Ovary (tissue), 9 donors: ENCODE results near the gene NFE2L2. TPM values are rescaled to one million over a fixed set of nuclear protein-coding genes. Genes with fewer than 3 reads are reported as not detected.

Experiments used
- DNase-seq, 5 donors: peaks; one replicate each; pipeline ENCODE4 v3.0.0-alpha.2; 2019 to 2020
- H3K27ac ChIP-seq, 2 donors: fragments of 200-600 bp; one replicate each; pipeline versions ENCODE4 v1.5.1 to v1.8.0; 2019 to 2022
- H3K27me3 ChIP-seq: fragments of 200-600 bp; one replicate; pipeline ENCODE4 v1.8.0; 2022
- H3K36me3 ChIP-seq: fragments of 200-600 bp; sonication (generic); one replicate; pipeline ENCODE4 v1.5.1; 2019
- H3K4me1 ChIP-seq: one replicate; pipeline ENCODE4 v1.8.1; 2013; ENCODE audit warnings: mild to moderate bottlenecking, moderate library complexity; ENCODE audit not compliant: insufficient read depth
- H3K4me3 ChIP-seq: fragments of 200-600 bp; sonication (generic); one replicate; pipeline ENCODE4 v1.5.1; 2017
- H3K9me3 ChIP-seq, 2 donors: fragments of 200-600 bp in 1 of 2; sonication (generic) in 1 of 2; one replicate each; pipeline versions ENCODE4 v1.5.1 to v1.8.1; 2013 to 2019; ENCODE audit warnings: mild to moderate bottlenecking in 1 of 2, moderate library complexity in 1 of 2
- CTCF ChIP-seq, 3 donors: fragments of 450-650 bp in 2 of 3; fragments of 200-600 bp in 1 of 3; IDR thresholded peaks; one replicate each; pipeline versions ENCODE4 v1.5.1 to v1.8.0; 2016 to 2022; ENCODE audit warnings: antibody characterized with exemption in 3 of 3, mild to moderate bottlenecking in 1 of 3
- EP300 ChIP-seq: sonication (generic); formaldehyde crosslinking; IDR thresholded peaks from one replicate; pipeline ENCODE4 v1.6.1; 2017; ENCODE audit warnings: antibody characterized with exemption
- POLR2A ChIP-seq: fragments of 450-650 bp; IDR thresholded peaks from one replicate; pipeline ENCODE4 v1.6.1; 2017; ENCODE audit warnings: antibody characterized with exemption, mild to moderate bottlenecking, moderate library complexity
- WGBS, 3 donors: extraction: QIAGEN DNeasy Blood & Tissue Kit in 1 of 3; methylation state at CpG; one replicate each; pipeline versions ENCODE4 v1.1.5 to v1.1.7; 2013 to 2017; 5-methylcytosine and 5-hydroxymethylcytosine counted together
- intact Hi-C, 4 donors: fragments of 100-400 bp; cut with DNase I; formaldehyde crosslinking; loops; one replicate each; pipeline versions ENCODE4 v1.11.0 to v1.15.1; 2022 to 2023
- polyA plus RNA-seq, 2 donors: library from polyadenylated mRNA; stranded (reverse); fragments of 200-250 nt in 1 of 2; fragments of 350-450 nt in 1 of 2; fragmentation: Illumina TruSeq in 1 of 2; extraction: RNeasy Lipid Tissue Mini Kit (QIAGEN cat#74804) in 1 of 2; gene quantifications; one replicate each; pipeline ENCODE4 v1.2.3, GENCODE V29; 2013 to 2014
- total RNA-seq, 7 donors: library from RNA; depleted of rRNA in 2 of 7; stranded (reverse); fragments of >200 nt in 2 of 7; fragmentation: NEBNext Ultra II Directional in 3 of 7; extraction: Animal tissue kit (Norgen Biotek cat#: 25700) in 3 of 7; gene quantifications; one replicate each; pipeline versions ENCODE4 v1.1.0 to v1.2.4, GENCODE V29; 2016 to 2023
- donor health status: DM: no; HTN: no; CAD: no; lungs with moderate emphysema.
- donor health status: DM: no; HTN: no; CAD: no.
- donor health status: Bipolar disorder and iron deficiency.
- donor health status: DM: yes; HTN: yes; CAD: no.
- donor health status: DM: no; HTN: no; CAD: no.
- donor health status: DM: yes; HTN: yes; CAD: no.

NFE2L2 gene
- total and polyA plus RNA-seq, 9 donors, result 120 to 198 (median 148) TPM

- TF ChIP-seq EP300 (no peak), POLR2A (no peak), CTCF (IDR thresholded peaks at IDR 0.05) (no peak)
- DNase-seq, result no peak
- peak overlapping the region; percentile 100 for H3K4me3 ChIP-seq
- H3K27ac ChIP-seq, result peak overlapping the region in 1 of 2 donors; percentile 100
- no peaks in the 10 kb centered on the region for H3K36me3 ChIP-seq
- H3K4me1 ChIP-seq, result peaks cover 13% of the 10 kb centered on the region
- no peaks in the 10 kb centered on the region for H3K27me3 ChIP-seq
- intact Hi-C loops, result loop anchor here (2.0 to 10.0 kb wide), 9 partner anchors 35 to 1127 kb away; partner anchors contain the start of gene HNRNPA3 (in 3 of the 4)
- H3K9me3 ChIP-seq, result no peaks in the 10 kb centered on the region
- WGBS, 3 donors, result 0 to 1% (median 1%) methylated on average over 2 of the region's 2 CpGs
Measured at GRCh38 chr2:177262092-177262491, 2.4 kb downstream of the NFE2L2 start.

DNA sequence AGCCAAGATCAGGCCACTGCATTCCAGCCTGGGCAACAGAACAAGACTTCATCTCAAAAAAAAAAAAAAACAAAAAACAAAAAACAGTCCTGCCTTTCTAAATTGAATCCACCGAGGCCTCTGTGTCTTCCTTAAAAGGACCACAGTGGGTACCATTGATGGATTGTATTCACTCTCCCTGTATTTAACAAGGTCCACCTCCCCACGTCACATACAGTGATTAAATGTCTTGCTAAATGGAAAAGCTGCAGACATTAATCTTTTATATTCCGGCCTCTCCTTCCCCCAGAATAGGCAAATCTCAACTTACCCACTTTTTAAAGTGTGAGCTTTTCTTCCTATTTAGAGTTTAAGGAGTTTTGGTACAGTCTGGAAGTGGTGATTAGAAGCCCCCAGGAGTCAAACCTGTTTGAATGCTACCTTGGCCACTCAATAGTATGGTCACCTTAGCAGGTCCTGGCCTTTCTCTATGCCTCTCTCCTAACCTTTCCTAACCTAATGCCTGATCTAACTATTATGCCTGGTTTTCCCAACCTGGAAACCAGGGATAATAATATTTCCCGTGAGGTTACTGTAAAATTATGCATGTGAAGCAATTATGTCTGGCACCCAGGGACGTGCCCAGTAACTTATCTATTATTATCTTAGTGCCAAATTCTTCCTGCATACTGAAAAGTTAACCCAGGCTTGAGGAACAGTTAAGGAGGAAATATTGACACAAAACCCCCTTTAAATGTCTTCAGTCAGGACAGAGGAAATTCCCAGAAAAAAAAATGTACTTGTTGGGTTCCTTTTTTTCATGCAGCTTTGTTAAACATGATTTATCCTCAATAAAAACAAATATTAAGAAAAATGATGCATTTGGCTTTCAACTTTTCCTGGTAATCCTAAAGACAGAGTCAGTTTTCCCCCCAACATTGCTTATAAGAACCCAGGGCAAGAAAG is 3.1 kb downstream of the NFE2L2 start:
- TF ChIP-seq EP300 (no peak), CTCF (IDR thresholded peaks at IDR 0.05) (no peak), POLR2A (no peak)
- peak overlapping the region; percentile 100 for H3K4me3 ChIP-seq
- intact Hi-C loops, result loop anchor here (2.0 to 10.0 kb wide), 9 partner anchors 36 to 1127 kb away; partner anchors contain the start of gene HNRNPA3 (in 3 of the 4)
- no peaks in the 10 kb centered on the region for H3K9me3 ChIP-seq
- H3K36me3 ChIP-seq, result no peaks in the 10 kb centered on the region
- 2 to 5% (median 3%) methylated on average over 5 of the region's 5 CpGs for WGBS, 3 donors
- no peak for DNase-seq
- no peaks in the 10 kb centered on the region for H3K27me3 ChIP-seq
- H3K27ac ChIP-seq, result peak overlapping the region in 1 of 2 donors; percentile 100
- H3K4me1 ChIP-seq, result peaks cover 15% of the 10 kb centered on the region

GRCh38 chr2:177260379-177260778 is 4.1 kb downstream of the NFE2L2 start:
- no peak for TF ChIP-seq EP300
- TF ChIP-seq CTCF (IDR thresholded peaks at IDR 0.05), result no peak
- no peak for TF ChIP-seq POLR2A
- Histone ChIP-seq H3K27me3 (no peaks in the 10 kb centered on the region), H3K36me3 (no peaks in the 10 kb centered on the region), H3K4me3 (peak overlapping the region; percentile 100), H3K9me3 (no peaks in the 10 kb centered on the region), H3K27ac (peak overlapping the region in 1 of 2 donors; percentile 32), H3K4me1 (peaks cover 19% of the 10 kb centered on the region)
- intact Hi-C loops, result loop anchor here (5.0 to 10.0 kb wide), 7 partner anchors 37 to 1126 kb away; partner anchors contain the start of gene HNRNPA3 (in 2 of the 4)
- WGBS, 3 donors, result 6 to 21% (median 15%) methylated on average over 1 of the region's 1 CpG
- DNase-seq, result no peak

GRCh38 chr2:177258059-177258458 is 6.5 kb downstream of the NFE2L2 start:
- no peaks in the 10 kb centered on the region for H3K9me3 ChIP-seq
- no peak overlapping the region for H3K27ac ChIP-seq
- H3K36me3 ChIP-seq, result no peaks in the 10 kb centered on the region
- no peak for DNase-seq
- H3K27me3 ChIP-seq, result no peaks in the 10 kb centered on the region
- intact Hi-C loops, result no loop called here
- H3K4me1 ChIP-seq, result peaks cover 31% of the 10 kb centered on the region
- WGBS, 3 donors, result 92 to 97% (median 96%) methylated on average over 2 of the region's 2 CpGs
- TF ChIP-seq CTCF (IDR thresholded peaks at IDR 0.05) (no peak), POLR2A (no peak), EP300 (no peak)
- no peak overlapping the region for H3K4me3 ChIP-seq
